Stimulated activated CD8-positive, alpha-beta memory T cell treated with anti-CD3 and anti-CD28 coated beads, Interleukin-2, amount 100 ng/mL, for 48 hours (primary cell): ENCODE results near the gene GP9.
"Not testable (repeated sequence)": the region's sequence is repeated elsewhere in the genome, so short reads cannot be mapped to it uniquely, and the experiment has no call there.

ENCODE experiments used
- DNase-seq, 2 donors: peaks; one replicate each; pipeline ENCODE4 v3.0.0-alpha.2; 2020; ENCODE audit warnings: low read depth in 2 of 2

Gene GP9

GRCh38 chr3:129111076-129111780 lies 50.6 kb downstream of the GP9 start:
- DNase-seq = not testable (repeated sequence)
